Nucleus accumbens (tissue), 56 donors: ENCODE measurements around the gene TOM1L2.
A peak's percentile ranks its signal among the peaks of the same experiment; 100 is the strongest.

Source experiments
- DNase-seq, 56 donors: peaks; one replicate each; lab custom pipeline; 2025; lab: John Stamatoyannopoulos, UW

TOM1L2 gene

GRCh38 chr17:17840751-17841591, 131.2 kb downstream of the TOM1L2 start:
- DNase-seq, result peak in 35 of 56 donors; percentile 58 to 87 (median 76)

DNA sequence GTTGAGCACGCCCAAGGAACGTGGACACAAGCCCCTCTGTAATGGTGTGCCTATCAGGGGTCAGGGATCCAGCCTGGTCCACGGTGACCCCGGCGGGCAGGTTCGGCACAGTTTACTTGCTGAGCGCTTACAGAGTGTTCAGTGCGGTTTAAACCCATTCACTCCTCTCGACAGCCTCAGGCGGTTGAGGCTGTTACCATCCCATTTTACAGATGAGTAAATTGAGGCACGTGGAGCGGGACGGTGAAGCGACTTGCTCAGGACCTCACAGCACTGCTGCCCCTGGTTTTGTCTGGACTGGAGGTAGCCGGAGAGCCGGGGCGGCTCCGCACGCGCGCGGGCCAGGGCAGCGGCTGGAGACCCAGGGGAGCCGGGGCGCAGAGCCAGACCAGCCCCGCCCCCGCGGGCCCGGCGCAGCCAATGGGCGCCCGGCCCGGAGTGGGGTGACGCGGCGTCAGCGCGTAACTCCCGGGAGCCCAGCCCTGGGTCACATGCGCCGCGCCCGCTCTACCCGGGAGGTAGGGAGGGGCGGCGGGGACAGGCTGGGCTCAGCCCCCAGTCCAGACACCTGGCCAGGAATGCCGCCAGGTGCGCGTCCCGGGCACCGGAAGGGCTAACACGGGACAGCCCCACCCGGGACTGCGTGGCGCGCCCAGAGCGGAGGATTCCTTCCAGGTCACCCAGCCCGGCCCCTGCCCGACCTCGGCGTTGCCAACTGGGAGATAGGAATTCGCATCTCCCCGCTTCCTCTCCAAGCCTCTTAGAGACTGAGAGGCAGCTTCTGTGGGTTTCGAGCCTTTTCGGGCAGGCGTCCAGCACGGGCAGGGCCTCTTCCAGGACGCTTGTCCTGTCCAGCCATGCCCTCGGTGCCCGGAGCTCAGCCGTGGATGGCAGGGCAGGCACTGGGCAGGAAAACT, 132.2 kb downstream of the TOM1L2 start:
- peak in 54 of 56 donors; percentile 65 to 95 (median 87) for DNase-seq

DNA sequence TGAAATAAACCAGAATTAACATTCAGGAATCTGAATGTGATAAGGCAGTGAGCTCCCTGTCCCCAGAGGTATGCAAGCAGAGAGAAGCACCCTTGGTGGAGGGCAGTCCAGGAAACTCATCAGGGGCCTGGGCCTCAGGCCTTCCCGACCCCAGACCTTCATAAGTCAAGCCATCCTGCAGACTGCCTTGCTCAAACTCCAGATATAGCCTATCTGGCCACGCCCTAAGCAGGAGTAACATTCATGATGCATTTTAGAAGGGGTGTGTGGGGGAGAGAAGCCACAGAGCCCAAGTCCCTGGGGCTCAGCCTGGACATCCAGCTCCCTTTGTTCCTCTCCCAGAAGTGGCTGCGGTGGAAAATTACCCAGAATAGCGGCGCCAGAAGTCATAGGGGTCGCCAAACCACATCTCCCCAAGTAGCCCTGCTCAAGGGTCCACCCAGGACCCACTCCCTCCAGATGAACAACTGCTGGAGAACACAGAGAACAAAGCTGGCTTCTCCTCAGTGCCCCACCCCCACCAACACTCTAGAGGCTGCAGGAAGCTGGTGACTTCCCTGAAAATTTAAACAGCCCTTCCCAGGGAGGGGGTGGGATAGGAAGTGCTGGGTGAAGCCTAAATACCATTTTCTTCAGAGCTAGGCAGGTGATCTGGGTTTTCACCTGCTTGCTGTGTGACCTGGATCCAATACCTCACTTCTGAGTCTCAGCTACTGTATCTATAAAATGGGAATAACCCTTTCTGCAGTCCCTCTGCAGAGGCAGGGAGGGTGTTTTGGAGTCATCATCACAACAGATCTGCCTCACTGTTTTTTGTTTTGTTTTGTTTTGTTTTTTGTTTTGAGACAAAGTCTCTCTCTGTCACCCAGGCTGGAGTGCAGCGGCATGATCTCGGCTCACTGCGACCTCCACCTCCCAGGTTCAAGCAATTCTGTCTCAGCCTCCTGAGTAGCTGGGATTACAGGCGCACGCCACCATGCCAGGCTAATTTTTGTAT, 133.9 kb downstream of the TOM1L2 start:
- DNase-seq, result peak in 31 of 56 donors; percentile 17 to 69 (median 45)

- peak in 2 of 56 donors; percentile 43 to 47 for DNase-seq
These were observed 134.8 kb downstream of the TOM1L2 start for GRCh38 chr17:17837380-17837821.

- DNase-seq, result peak in 30 of 56 donors; percentile 28 to 80 (median 56)
These were observed 135.3 kb downstream of the TOM1L2 start, which contains the start of gene SREBF1 for GRCh38 chr17:17836818-17837379. TSS of gene SREBF1 (minus strand) at chr17:17836986. CDS start at chr17:17836817, 169 bp downstream.

DNA sequence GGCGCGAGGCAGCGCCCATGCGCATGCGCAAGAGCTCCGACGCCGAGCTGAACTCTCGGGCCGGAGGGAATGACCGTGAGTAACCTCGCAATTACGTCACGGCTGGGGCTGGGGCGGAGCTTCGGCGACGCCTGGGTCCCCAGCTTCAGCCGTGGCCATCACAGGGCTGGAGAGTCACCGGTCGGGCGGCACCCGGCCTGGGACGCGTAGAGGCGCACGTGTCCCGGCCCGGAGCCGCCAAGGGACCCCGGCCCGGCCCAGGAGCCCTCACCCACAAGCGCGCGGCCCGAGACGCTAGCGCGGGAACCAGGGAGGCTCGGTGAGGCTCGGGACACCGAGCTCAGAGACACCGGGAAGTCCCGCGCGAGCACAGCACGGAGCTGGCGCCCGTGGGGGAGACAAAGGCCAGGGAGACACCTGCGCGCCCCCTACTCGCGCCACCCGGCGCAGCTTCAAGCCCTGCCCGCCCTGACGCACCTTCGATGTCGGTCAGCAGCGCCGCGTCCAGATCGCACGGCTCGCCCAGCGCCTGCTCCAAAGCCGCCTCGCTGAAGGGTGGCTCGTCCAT, 135.9 kb downstream of the TOM1L2 start:
- peak in 55 of 56 donors; percentile 79 to 99 (median 97) for DNase-seq

- peak in 1 of 56 donors; percentile 65 for DNase-seq
These were observed 136.6 kb downstream of the TOM1L2 start for GRCh38 chr17:17835415-17836249.

- no peak for DNase-seq
These were observed 137.2 kb downstream of the TOM1L2 start for GRCh38 chr17:17834974-17835373.

DNA sequence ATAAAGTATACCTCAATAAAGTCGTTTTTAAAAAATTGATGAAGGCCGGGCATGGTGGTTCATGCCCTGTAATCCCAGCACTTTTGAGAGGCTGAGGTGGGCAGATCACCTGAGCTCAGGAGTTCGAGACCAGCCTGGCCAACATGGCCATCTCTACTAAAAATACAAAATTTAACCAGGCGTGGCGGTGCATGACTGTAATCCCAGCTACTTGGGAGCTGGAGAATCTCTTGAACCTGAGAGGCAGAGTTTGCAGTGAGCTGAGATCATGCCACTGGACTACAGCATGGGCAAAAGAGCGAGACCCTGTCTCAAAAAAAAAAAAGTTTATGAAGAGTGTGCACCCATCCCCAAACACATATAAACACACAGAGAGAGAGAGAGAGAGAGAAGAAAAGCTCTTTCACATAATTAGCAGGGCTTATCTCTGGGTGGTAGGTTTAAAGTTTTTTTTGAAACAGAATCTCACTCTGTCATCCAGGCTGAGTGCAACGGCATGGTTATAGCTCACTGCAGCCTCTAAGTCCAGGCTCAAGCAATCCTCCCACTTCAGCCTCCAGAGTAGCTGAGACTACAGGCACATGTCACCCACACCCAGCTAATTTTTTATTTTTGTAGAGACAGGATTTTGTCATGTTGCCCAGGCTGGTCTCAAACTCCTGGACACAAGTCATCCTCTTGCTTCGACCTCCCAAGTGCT, 138.4 kb downstream of the TOM1L2 start:
- DNase-seq, result no peak

DNA sequence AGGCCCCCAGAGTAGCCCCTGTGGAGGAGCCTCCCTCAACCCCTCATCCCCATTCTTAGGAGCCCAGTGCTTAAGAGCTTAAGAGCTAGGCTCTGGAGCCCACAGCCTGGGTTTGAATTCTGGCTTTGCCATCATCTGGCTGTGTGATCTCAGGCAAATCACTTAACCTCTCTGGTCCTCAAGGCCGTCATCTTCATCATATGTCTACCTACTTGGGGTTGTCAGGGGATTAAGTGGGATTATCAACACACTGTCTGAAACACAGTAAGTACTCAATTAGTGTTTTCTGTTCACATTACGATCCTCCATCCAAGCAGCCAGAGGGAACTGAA, 140.2 kb downstream of the TOM1L2 start:
- DNase-seq, result no peak

- peak in 24 of 56 donors; percentile 17 to 73 (median 46) for DNase-seq
These were observed 140.8 kb downstream of the TOM1L2 start for GRCh38 chr17:17831208-17832031.

- no peak for DNase-seq
These were observed 141.4 kb downstream of the TOM1L2 start for GRCh38 chr17:17830740-17831207.

GRCh38 chr17:17830269-17830567, 142.0 kb downstream of the TOM1L2 start:
- DNase-seq, result no peak

DNA sequence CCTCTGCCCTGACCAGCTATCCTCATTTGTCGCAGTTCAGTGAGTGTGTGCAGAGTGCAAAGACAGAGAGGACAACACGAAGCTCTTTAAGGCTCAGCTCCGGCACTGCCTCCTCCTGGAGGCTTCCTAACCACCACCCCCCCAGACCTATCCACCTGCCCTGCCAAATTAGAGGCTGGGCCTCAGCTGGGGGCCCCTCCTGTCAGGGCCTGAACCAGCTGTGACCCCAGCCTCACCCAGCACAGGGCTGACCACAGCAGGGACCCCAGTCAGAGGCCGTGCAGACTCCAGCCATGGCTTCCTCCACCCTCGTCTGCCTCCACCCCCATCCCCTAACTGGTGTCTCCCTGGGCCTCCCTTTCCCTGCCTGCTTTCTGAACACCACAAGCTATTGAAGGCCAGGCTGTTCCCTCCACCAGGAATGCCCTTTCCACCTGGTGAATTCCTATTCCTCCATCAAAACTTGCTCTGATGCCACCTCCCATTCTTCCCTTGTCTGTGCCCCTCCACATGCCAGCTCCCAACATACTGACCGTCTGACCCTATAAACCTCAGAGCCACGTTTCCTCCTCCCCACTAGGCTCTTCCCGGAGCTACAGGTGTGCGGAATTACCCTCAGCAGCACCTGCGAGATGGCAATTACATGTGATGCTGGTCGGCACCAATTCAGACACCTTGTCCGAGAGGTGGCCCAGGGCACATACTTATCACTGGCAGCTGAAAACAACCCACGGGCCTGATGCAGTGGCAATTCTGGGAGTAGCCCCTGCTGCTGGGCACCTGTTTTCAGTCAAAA, 144.2 kb downstream of the TOM1L2 start:
- DNase-seq, result no peak

DNA sequence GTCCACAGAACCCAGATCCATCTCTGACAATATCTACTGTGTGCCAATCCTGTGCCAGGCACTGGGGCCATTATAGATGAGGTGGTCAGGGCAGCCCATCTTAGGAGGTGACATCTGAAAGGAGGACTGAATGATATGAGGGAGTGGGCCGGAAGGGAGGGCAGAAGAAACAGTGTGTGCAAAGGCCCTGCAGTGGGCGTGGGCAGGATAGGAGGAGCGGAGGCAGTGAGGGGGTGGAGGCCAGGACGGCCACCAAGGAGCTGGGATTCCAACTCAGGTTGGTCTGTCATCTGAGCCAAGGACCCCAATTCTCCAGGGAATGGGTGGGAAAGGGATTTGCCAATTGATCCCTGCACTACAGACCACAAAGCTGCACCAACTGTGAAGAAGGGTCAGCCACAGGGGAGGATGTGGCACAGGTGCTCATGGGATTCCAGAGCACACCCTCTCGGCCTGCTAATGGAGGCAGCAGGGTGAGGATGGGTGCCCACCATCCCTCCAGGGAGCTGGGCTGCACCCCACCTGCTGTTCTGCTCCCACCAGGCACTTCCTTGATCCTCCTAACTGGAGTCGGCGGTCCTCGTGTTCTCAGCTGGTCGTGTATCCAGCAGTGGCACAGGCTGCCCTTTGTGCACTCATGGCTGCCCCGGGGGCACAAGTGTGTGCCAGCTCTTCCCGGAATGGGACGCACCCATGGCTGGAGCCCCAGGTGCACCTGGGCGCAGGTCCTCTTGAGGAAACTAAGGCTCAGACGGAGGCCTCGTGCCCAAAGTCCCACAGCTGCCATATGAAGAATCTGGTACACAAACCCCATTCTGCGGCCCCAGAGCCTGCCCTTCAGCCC, 145.0 kb downstream of the TOM1L2 start:
- no peak for DNase-seq
